ENCODE results near the gene CACNA2D1.

DNA sequence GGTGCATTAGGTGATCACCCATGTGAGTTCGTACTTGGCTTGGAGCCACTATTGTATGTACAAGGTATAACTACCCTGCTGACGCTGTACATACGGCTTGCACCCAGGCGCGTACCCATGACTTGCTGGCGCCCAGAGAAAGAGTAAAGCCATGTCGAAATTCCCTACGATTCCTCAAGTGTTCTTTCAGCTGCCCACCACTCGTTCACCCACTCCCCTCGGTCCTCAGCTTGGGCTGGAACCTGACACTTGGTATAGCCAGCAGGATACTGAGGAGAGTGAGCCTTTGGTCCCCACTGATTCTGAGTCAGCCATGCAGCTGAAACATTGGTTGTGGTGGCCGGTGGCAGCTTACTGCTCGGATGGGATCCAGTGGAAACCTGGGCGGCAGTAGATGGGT is 241.5 kb downstream of the CACNA2D1 start:
- no peak for TF ChIP-seq CTCF (IDR thresholded peaks at IDR 0.05)
- TF ChIP-seq ZFX (IDR thresholded peaks at IDR 0.05; ENCODE audit: borderline replicate concordance): no peak

All from 22Rv1 (cell line).